ENCODE data around the gene PTPRN2. TPM values are rescaled to one million over a fixed set of nuclear protein-coding genes. Genes with fewer than 3 reads are reported as not detected.

PTPRN2 gene
- total RNA-seq, 1 donor from 2014 or later = 2.4 TPM

DNA sequence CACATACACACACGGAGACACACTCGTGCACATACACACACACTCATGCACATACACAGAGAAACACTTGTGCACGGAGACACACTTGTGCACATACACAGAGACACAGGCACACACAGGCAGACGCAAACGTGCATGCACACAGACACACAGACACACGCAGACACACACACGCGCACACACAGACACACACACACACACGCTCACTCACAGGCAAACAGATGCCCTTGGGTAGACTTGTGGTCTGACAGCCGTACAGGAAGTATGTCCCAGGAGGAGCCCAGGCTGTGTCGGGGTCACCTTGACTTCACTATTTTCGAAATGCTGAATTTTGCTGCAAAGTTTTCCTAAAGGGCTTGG, 712.8 kb downstream of the PTPRN2 start:
- TF ChIP-seq, protein P1, sequence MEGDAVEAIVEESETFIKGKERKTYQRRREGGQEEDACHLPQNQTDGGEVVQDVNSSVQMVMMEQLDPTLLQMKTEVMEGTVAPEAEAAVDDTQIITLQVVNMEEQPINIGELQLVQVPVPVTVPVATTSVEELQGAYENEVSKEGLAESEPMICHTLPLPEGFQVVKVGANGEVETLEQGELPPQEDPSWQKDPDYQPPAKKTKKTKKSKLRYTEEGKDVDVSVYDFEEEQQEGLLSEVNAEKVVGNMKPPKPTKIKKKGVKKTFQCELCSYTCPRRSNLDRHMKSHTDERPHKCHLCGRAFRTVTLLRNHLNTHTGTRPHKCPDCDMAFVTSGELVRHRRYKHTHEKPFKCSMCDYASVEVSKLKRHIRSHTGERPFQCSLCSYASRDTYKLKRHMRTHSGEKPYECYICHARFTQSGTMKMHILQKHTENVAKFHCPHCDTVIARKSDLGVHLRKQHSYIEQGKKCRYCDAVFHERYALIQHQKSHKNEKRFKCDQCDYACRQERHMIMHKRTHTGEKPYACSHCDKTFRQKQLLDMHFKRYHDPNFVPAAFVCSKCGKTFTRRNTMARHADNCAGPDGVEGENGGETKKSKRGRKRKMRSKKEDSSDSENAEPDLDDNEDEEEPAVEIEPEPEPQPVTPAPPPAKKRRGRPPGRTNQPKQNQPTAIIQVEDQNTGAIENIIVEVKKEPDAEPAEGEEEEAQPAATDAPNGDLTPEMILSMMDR (IDR thresholded peaks at IDR 0.05; ENCODE audit: insufficient read depth, low read length, poor library complexity, severe bottlenecking) = no peak
- H3K4me3 ChIP-seq (ENCODE audit: low read depth, low read length) = no peak overlapping the region
- no peaks in the 10 kb centered on the region for H3K36me3 ChIP-seq (ENCODE audit: control insufficient read depth, insufficient read depth, low read length)
- no peaks in the 10 kb centered on the region for H3K27me3 ChIP-seq (ENCODE audit: control insufficient read depth, insufficient read depth, low read length)
- DNase-seq (ENCODE audit: low read depth) = no peak

DNA sequence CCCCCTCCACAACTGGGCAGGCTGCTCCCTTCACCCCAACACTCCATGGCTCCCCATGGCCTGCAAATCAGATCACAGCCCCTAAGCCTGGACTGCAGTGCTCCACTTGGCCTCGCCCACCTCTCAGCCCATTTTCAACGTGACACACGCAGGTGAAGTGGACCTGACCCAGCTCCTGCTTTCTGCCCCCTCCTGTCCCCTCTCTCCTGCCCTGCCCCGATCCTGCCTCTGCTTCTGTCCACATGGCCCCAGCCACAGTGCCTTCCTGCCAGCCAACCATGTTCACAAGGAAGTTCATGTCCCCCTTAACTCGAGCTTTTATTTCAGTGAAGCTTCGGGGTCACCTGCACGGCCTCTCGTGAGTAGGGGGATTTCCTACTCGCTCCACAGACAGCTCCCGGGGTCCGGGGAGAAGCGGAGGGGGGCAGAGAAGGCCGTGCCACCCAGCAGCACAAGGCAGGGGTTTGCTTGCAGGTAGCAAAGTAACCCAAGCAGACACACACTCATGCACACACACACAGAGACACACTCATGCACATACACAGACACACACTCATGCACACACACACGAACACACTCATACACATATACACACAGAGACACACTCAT, 713.3 kb downstream of the PTPRN2 start:
- Histone ChIP-seq H3K36me3 (ENCODE audit: control insufficient read depth, insufficient read depth, low read length) (no peaks in the 10 kb centered on the region), H3K27me3 (ENCODE audit: control insufficient read depth, insufficient read depth, low read length) (no peaks in the 10 kb centered on the region), H3K4me3 (ENCODE audit: low read depth, low read length) (no peak overlapping the region)
- TF ChIP-seq, protein P1 (IDR thresholded peaks at IDR 0.05; ENCODE audit: insufficient read depth, low read length, poor library complexity, severe bottlenecking) = no peak
- no peak for DNase-seq (ENCODE audit: low read depth)

DNA sequence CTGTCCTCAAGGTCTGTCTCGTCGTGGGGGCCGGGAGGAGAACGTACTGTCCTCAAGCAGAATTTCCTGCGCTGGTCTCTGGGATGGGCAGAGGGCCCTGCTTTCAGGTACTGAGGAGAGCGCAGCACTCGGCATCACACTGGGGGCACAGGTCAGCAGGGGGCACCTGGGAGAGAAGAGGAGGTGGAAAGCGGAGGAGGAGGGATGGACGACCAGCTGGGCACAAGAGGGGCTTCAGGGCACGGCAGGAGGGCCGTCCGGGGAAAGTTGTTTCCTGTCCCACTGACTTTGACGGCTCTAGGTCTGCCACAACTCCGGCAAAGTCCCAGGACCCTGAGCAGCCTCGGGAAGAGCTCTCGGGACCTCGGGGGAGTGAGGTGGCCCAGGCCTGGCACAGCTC, 714.0 kb downstream of the PTPRN2 start:
- TF ChIP-seq, protein P1 (IDR thresholded peaks at IDR 0.05; ENCODE audit: insufficient read depth, low read length, poor library complexity, severe bottlenecking) = no peak
- no peak overlapping the region for H3K4me3 ChIP-seq (ENCODE audit: low read depth, low read length)
- no peaks in the 10 kb centered on the region for H3K27me3 ChIP-seq (ENCODE audit: control insufficient read depth, insufficient read depth, low read length)
- DNase-seq (ENCODE audit: low read depth) = no peak
- no peaks in the 10 kb centered on the region for H3K36me3 ChIP-seq (ENCODE audit: control insufficient read depth, insufficient read depth, low read length)

DNA sequence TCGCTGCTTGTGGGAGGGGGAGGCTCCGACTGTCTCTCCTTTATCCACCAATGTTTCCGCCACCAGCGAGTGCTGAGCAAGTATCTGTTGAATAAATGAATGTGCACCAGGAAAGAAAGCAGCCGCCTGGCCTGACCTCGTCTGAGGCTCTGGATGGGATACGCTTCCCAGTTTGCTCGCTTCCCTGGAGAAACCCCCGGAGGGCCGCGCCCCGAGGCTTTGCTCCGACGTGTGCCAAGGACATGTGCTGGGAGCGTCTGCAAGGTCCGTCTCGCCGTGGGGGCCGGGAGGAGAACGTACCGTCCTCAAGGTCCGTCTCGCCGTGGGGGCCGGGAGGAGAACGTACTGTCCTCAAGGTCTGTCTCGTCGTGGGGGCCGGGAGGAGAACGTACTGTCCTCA, 714.4 kb downstream of the PTPRN2 start:
- no peak for DNase-seq (ENCODE audit: low read depth)
- no peaks in the 10 kb centered on the region for H3K36me3 ChIP-seq (ENCODE audit: control insufficient read depth, insufficient read depth, low read length)
- no peak overlapping the region for H3K4me3 ChIP-seq (ENCODE audit: low read depth, low read length)
- TF ChIP-seq, protein P1 (IDR thresholded peaks at IDR 0.05; ENCODE audit: insufficient read depth, low read length, poor library complexity, severe bottlenecking) = no peak
- H3K27me3 ChIP-seq (ENCODE audit: control insufficient read depth, insufficient read depth, low read length) = no peaks in the 10 kb centered on the region

DNA sequence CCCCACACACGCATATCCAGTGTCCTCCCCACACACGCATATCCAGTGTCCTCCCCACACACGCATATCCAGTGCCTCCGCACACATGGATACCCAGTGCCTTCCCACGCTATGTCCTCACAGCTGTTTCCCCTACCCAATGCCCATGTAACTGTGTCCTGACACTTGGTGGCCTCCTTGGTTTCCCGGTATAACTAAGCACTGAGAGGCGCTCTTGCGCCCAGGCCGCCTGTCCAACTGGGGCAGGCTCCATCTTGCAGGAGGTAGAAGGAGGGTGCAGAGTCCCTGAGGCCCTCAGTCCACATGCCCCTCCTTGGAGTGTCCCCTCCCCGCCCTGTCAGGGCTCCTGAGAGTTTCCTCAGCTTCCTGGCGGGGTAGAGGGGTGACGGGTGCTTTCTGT, 715.2 kb downstream of the PTPRN2 start:
- Histone ChIP-seq H3K4me3 (ENCODE audit: low read depth, low read length) (no peak overlapping the region), H3K27me3 (ENCODE audit: control insufficient read depth, insufficient read depth, low read length) (no peaks in the 10 kb centered on the region), H3K36me3 (ENCODE audit: control insufficient read depth, insufficient read depth, low read length) (no peaks in the 10 kb centered on the region)
- TF ChIP-seq, protein P1 (IDR thresholded peaks at IDR 0.05; ENCODE audit: insufficient read depth, low read length, poor library complexity, severe bottlenecking) = no peak
- no peak for DNase-seq (ENCODE audit: low read depth)

DNA sequence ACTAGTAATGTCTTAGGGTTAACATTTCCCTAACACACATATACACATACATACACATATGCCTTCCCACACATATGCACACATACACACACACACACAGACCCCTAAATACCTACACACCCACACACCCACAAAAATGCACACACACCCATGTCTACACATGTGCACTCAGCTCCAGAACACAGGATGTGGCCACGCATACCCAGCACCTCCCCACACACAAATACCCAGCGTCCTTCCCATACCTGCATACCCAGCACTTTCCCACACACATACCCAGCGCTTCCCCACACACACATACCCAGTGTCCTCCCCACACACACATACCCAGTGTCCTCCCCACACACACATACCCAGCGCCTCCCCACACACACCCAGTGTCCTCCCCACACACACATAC, 715.9 kb downstream of the PTPRN2 start:
- Histone ChIP-seq H3K27me3 (ENCODE audit: control insufficient read depth, insufficient read depth, low read length) (no peaks in the 10 kb centered on the region), H3K4me3 (ENCODE audit: low read depth, low read length) (no peak overlapping the region), H3K36me3 (ENCODE audit: control insufficient read depth, insufficient read depth, low read length) (no peaks in the 10 kb centered on the region)
- no peak for DNase-seq (ENCODE audit: low read depth)
- TF ChIP-seq, protein P1 (IDR thresholded peaks at IDR 0.05; ENCODE audit: insufficient read depth, low read length, poor library complexity, severe bottlenecking) = no peak

Data from kidney epithelial cell (primary cell).